HAP-1 (cell line): ENCODE results near the gene DGKI.

Experiments used
- DNase-seq, 2 experiments: peaks; one replicate each; pipeline ENCODE4 v3.0.0-alpha.2; 2016 to 2020; ENCODE audit warnings: low spot score in 2 of 2
- H3K27me3 ChIP-seq: fragments of 250-450 bp; sonication (Bioruptor Pico); 2 replicates; pipeline ENCODE4 v1.5.1; 2020; ENCODE audit warnings: low read depth, mild to moderate bottlenecking, moderate library complexity
- H3K36me3 ChIP-seq: fragments of 250-450 bp; sonication (Bioruptor Pico); replicated peaks from 2 replicates; pipeline ENCODE4 v1.5.1; 2020; ENCODE audit warnings: mild to moderate bottlenecking
- H3K4me1 ChIP-seq: fragments of 250-450 bp; sonication (Bioruptor Pico); 2 replicates; pipeline ENCODE4 v1.5.1; 2020; ENCODE audit warnings: mild to moderate bottlenecking
- H3K4me3 ChIP-seq: fragments of 250-450 bp; sonication (Bioruptor Pico); 2 replicates; pipeline ENCODE4 v1.5.1; 2020; ENCODE audit warnings: mild to moderate bottlenecking, moderate library complexity
- H3K9me3 ChIP-seq: fragments of 250-450 bp; sonication (Bioruptor Pico); 2 replicates; pipeline ENCODE4 v1.5.1; 2020; ENCODE audit warnings: mild to moderate bottlenecking, moderate library complexity
- in situ Hi-C: fragments of 300-500 bp; cut with MboI; formaldehyde crosslinking; loops from 3 replicates; pipeline ENCODE4 v1.14.3; 2020; ENCODE audit warnings: low sequenced_read_pairs, inconsistent platforms, mixed read lengths

The DGKI gene

GRCh38 chr7:137846827-137847567 lies at the start of gene DGKI:
Gene DGKI (minus strand): TSS chr7:137846974.
- in situ Hi-C loops, result no loop called here
- peak in 1 of 2 experiments; percentile 51 for DNase-seq
- Histone ChIP-seq H3K27me3 (peaks cover 50% of the 10 kb centered on the region), H3K4me3 (peak within 1 kb of the TSS; percentile 24), H3K36me3 (no peaks in the 10 kb centered on the region), H3K9me3 (no peaks in the 10 kb centered on the region), H3K4me1 (no peaks in the 10 kb centered on the region; the same call in none of the 2 replicates)

GRCh38 chr7:137895301-137896221 lies 48.8 kb upstream of the DGKI start:
- H3K27me3 ChIP-seq, result no peaks in the 10 kb centered on the region
- peaks cover 25% of the 10 kb centered on the region for H3K36me3 ChIP-seq
- in situ Hi-C loops, result loop anchor here (5.0 kb wide), 2 partner anchors 238 to 288 kb away; no protein-coding TSS in a partner anchor
- H3K4me3 ChIP-seq, result no peak overlapping the region
- H3K9me3 ChIP-seq, result no peaks in the 10 kb centered on the region
- H3K4me1 ChIP-seq, result no peaks in the 10 kb centered on the region
- no peak for DNase-seq

GRCh38 chr7:137893143-137893742 lies 46.5 kb upstream of the DGKI start:
- no peak for DNase-seq
- Histone ChIP-seq H3K4me3 (no peak overlapping the region), H3K36me3 (peaks cover 17% of the 10 kb centered on the region), H3K4me1 (no peaks in the 10 kb centered on the region), H3K9me3 (no peaks in the 10 kb centered on the region), H3K27me3 (no peaks in the 10 kb centered on the region)
- in situ Hi-C loops, result no loop called here

GRCh38 chr7:137891016-137891655 lies 44.4 kb upstream of the DGKI start:
- in situ Hi-C loops, result no loop called here

GRCh38 chr7:137890449-137890921 lies 43.7 kb upstream of the DGKI start:
- in situ Hi-C loops, result no loop called here
- H3K9me3 ChIP-seq, result no peaks in the 10 kb centered on the region
- H3K4me1 ChIP-seq, result no peaks in the 10 kb centered on the region
- H3K36me3 ChIP-seq, result peaks cover 14% of the 10 kb centered on the region
- no peak overlapping the region for H3K4me3 ChIP-seq
- H3K27me3 ChIP-seq, result no peaks in the 10 kb centered on the region
- no peak for DNase-seq

More at GRCh38 chr7:137891016-137891655, 44.4 kb upstream of the DGKI start:
- Histone ChIP-seq H3K9me3 (no peaks in the 10 kb centered on the region), H3K27me3 (no peaks in the 10 kb centered on the region), H3K4me3 (no peak overlapping the region), H3K36me3 (peaks cover 11% of the 10 kb centered on the region), H3K4me1 (no peaks in the 10 kb centered on the region)
- no peak for DNase-seq

- in situ Hi-C loops, result no loop called here
- H3K27me3 ChIP-seq, result no peaks in the 10 kb centered on the region
- no peaks in the 10 kb centered on the region for H3K4me1 ChIP-seq
- no peak for DNase-seq
- no peaks in the 10 kb centered on the region for H3K9me3 ChIP-seq
- peaks cover 24% of the 10 kb centered on the region for H3K36me3 ChIP-seq
- H3K4me3 ChIP-seq, result no peak overlapping the region
These were observed 41.5 kb upstream of the DGKI start for GRCh38 chr7:137888241-137888640.

GRCh38 chr7:137886746-137887145 lies 40.0 kb upstream of the DGKI start:
- DNase-seq, result no peak
- H3K36me3 ChIP-seq, result peaks cover 33% of the 10 kb centered on the region
- H3K9me3 ChIP-seq, result no peaks in the 10 kb centered on the region
- no peak overlapping the region for H3K4me3 ChIP-seq
- H3K27me3 ChIP-seq, result no peaks in the 10 kb centered on the region
- H3K4me1 ChIP-seq, result 0 out of 2 replicates have a peak, but pooled peaks cover 2% of the 10 kb centered on the region
- in situ Hi-C loops, result no loop called here

GRCh38 chr7:137886281-137886680 lies 39.5 kb upstream of the DGKI start:
- Histone ChIP-seq H3K9me3 (no peaks in the 10 kb centered on the region), H3K4me3 (no peak overlapping the region), H3K27me3 (no peaks in the 10 kb centered on the region), H3K4me1 (0 out of 2 replicates have a peak, but pooled peaks cover 2% of the 10 kb centered on the region), H3K36me3 (peaks cover 37% of the 10 kb centered on the region)
- DNase-seq, result no peak
- in situ Hi-C loops, result no loop called here

GRCh38 chr7:137885678-137886077 lies 38.9 kb upstream of the DGKI start:
- in situ Hi-C loops, result no loop called here
- Histone ChIP-seq H3K9me3 (no peaks in the 10 kb centered on the region), H3K27me3 (no peaks in the 10 kb centered on the region), H3K36me3 (peaks cover 37% of the 10 kb centered on the region), H3K4me1 (0 out of 2 replicates have a peak, but pooled peaks cover 2% of the 10 kb centered on the region), H3K4me3 (no peak overlapping the region)
- DNase-seq, result no peak

- H3K36me3 ChIP-seq, result peaks cover 43% of the 10 kb centered on the region
- no peak overlapping the region for H3K4me3 ChIP-seq
- H3K4me1 ChIP-seq, result peaks cover 23% of the 10 kb centered on the region
- H3K9me3 ChIP-seq, result no peaks in the 10 kb centered on the region
- DNase-seq, result no peak
- H3K27me3 ChIP-seq, result no peaks in the 10 kb centered on the region
- in situ Hi-C loops, result no loop called here
These were observed 36.0 kb upstream of the DGKI start for GRCh38 chr7:137882806-137883205.

- no peaks in the 10 kb centered on the region for H3K9me3 ChIP-seq
- no peak for DNase-seq
- no peaks in the 10 kb centered on the region for H3K27me3 ChIP-seq
- H3K36me3 ChIP-seq, result peaks cover 43% of the 10 kb centered on the region
- no peak overlapping the region for H3K4me3 ChIP-seq
- in situ Hi-C loops, result no loop called here
- H3K4me1 ChIP-seq, result peaks cover 29% of the 10 kb centered on the region
These were observed 35.5 kb upstream of the DGKI start for GRCh38 chr7:137882261-137882668.

GRCh38 chr7:137881607-137882260 lies 35.0 kb upstream of the DGKI start:
- no peak for DNase-seq
- Histone ChIP-seq H3K4me1 (peaks cover 34% of the 10 kb centered on the region), H3K27me3 (no peaks in the 10 kb centered on the region), H3K4me3 (no peak overlapping the region), H3K36me3 (peaks cover 43% of the 10 kb centered on the region), H3K9me3 (no peaks in the 10 kb centered on the region)
- in situ Hi-C loops, result no loop called here

- H3K4me3 ChIP-seq, result no peak overlapping the region
- H3K36me3 ChIP-seq, result peaks cover 44% of the 10 kb centered on the region
- peaks cover 35% of the 10 kb centered on the region for H3K4me1 ChIP-seq
- H3K27me3 ChIP-seq, result no peaks in the 10 kb centered on the region
- in situ Hi-C loops, result no loop called here
- DNase-seq, result no peak
- H3K9me3 ChIP-seq, result no peaks in the 10 kb centered on the region
These were observed 33.7 kb upstream of the DGKI start for GRCh38 chr7:137880432-137880831.
